Activated gamma-delta T cell treated with anti-CD3 and anti-CD28 coated beads, Interleukin-2, amount 50 U/mL, for 16 hours (primary cell): ENCODE data around the gene LIN54.
"Not testable (repeated sequence)": the region's sequence is repeated elsewhere in the genome, so short reads cannot be mapped to it uniquely, and the experiment has no call there.

Source experiments
- DNase-seq: peaks from one replicate; pipeline ENCODE4 v3.0.0-alpha.2; 2020; ENCODE audit warnings: low read depth

LIN54 gene

GRCh38 chr4:83010522-83011318 is at the start of gene LIN54:
Gene LIN54 (minus strand): TSS chr4:83010823. CDS start chr4:82984844, 25,979 bp downstream.
- peak; percentile 73 for DNase-seq

DNA sequence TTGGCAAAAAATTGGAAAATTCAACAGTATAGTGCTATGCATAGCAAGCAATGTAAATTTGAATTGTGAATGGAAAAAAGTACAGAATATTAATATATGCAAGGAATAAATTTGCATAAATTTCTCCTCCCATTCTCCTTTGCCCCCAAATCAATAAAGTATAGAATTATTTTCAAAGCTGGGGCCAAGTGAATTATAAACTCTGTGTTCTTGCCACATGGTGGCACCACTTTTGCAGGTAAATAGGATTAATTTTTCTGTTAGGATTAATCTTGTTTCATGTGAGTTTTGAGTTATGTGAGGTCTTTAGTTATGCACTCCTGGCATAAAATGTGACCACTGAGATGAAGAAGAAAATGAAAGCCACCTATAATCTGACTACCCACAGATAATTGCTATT is 44.3 kb upstream of the LIN54 start:
- no peak for DNase-seq

DNA sequence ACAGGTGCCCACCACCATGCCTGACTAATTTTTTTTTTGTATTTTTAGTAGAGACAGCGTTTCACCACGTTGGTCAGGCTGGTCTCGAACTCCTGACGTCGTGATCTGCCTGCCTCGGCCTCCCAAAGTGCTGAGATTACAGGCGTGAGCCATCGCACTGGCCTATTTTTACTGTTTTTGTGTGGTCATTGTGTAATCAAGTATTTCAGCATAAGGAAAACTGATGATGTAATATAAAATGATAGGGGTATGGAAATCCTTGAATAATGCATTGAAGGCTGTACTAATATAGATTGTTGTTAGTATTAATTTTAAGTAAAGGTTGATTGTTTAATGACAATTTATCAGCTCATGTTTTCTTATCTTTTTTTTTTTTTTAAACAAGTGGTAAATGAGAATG is 38.2 kb upstream of the LIN54 start:
- not testable (repeated sequence) for DNase-seq

DNA sequence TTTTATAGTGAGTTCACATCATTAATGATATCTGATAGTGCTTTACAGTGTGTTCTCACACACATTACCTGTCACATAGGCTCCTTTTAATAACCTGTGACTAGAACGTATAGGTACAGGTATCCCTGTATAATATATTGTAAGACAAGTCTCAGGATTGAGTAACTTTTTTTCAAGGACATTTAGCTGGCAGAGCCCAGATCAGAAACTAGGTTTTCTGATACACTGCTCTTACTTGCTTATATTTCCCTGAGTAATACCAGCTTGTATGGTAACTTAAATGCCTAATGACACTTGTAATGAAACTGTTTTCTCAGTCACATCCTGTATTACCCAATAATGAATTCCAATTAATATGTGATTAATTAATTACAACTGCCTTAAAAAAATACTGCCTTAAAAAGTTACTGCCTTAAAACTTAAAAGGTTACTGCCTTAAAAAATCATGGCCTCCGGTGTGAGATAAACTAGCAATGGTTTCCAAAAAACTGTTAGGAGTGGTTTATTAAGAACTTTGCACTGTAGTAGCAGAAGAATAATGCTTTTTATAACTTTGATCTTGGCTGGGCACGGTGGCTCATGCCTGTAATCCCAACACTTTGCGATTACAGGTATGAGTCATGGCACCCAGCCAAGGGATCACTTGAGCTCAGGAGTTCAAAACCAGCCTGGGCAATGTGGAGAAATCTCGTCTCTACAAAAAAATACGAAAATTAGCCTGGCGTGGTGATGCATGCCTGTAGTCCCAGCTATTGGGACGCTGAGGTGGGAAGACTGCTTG is 36.3 kb upstream of the LIN54 start:
- DNase-seq, result no peak

- DNase-seq, result no peak
These were observed 33.3 kb upstream of the LIN54 start for GRCh38 chr4:83043801-83044407.

GRCh38 chr4:83043157-83043556 is 32.5 kb upstream of the LIN54 start:
- not testable (repeated sequence) for DNase-seq

DNA sequence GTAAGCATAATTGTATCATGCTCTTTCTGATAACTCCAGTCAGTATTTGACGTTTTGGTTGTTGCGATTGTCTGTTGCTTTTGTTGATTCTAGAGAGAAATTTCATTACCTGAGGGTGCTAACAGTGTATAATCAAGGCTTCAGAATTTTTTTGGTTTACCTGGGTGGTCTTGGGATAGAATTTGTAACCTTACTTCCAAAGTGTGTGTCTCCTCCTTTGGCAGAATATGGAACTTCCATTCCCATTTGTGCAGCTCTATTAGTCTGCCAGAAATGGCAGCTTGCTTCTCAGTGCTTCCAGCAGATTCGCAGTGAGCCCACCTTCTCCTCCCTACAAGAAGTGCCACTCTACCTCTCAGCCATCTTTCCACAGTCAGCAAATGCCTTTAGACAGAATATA is 29.6 kb upstream of the LIN54 start:
- no peak for DNase-seq

GRCh38 chr4:83036991-83037665 is 26.5 kb upstream of the LIN54 start:
- no peak for DNase-seq

GRCh38 chr4:83034630-83035494 is 24.2 kb upstream of the LIN54 start, which contains the start of gene COPS4:
Gene COPS4 (plus strand): TSS chr4:83035183. CDS start chr4:83035225, 42 bp downstream.
- DNase-seq, result peak; percentile 91

DNA sequence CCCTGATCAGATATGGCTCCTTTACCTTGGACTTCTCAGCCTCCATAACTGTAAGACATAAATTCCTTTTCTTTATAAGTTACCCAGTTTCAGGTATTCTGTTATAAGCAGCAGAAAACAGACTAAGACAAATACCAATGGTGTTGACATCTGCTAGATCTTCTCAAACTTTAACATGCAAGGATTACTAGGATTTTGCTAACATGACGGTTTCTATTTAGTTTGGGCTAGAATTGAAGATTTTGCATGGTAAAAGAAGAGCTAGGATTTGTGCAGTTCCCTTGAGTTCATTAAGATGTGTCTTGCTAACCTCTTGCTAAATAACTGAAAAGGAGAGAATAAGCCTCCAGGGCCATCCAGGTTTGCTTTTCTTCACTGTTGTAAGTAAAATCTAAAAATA is 19.1 kb upstream of the LIN54 start:
- no peak for DNase-seq

- no peak for DNase-seq
These were observed 18.4 kb upstream of the LIN54 start for GRCh38 chr4:83028976-83029375.

DNA sequence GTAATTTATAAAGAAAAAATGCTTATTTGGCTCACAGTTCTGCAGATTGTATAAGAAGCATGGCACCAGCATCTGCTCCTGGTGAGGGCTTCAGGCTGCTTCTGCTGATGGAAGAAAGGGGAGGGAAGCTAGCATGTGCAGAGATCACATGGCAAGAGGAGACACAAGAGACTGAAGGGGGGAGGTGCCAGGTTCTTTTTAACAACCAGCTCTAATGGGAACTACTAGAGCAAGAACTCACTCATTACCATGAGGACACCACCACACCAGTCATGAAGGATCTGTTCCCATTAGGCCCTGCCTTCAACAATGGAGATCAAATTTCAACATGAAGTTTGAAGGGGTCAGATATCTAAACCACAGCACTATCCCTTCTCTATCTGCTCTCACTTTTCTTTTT is 14.9 kb upstream of the LIN54 start:
- no peak for DNase-seq

DNA sequence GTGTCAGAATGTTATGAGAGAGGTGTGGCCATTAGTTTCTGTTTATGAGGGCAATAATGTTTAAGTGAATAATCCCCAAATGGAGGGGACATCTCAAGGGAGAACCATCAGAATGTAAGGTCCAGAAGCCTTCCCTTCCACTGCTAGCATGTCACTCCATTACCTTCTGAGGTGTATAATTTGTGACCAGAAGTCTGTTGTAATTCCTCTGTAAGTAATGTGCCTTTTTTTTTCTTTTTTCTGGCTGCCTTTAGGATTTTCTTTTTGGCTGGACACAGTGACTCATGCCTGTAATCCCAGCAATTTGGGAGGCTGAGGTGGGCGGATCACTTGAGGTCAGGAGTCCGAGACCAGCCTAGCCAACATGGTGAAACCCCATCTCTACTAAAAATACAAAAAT is 13.6 kb upstream of the LIN54 start:
- DNase-seq, result no peak

DNA sequence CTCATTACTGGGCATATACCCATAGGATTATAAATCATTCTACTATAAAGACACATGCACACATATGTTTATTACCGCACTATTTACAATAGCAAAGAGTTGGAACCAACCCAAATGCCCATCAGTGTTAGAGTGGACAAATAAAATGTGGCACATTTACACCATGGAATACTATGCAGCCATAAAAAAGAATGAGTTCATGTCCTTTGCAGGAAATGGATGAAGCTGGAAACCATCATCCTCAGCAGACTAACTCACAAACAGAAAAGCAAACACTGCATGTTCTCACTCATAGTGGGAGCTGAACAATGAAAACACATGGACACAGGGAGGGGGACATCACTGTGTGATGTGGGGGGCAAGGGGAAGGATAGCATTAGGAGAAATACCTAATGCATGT is 13.0 kb upstream of the LIN54 start:
- DNase-seq, result not testable (repeated sequence)

GRCh38 chr4:83022724-83023450 is 12.3 kb upstream of the LIN54 start:
- no peak for DNase-seq

- DNase-seq, result no peak
These were observed 9.3 kb upstream of the LIN54 start for GRCh38 chr4:83019794-83020494.

- DNase-seq, result no peak
These were observed 3.3 kb upstream of the LIN54 start for GRCh38 chr4:83013902-83014301.

GRCh38 chr4:83013420-83013867 is 2.8 kb upstream of the LIN54 start:
- DNase-seq, result no peak

DNA sequence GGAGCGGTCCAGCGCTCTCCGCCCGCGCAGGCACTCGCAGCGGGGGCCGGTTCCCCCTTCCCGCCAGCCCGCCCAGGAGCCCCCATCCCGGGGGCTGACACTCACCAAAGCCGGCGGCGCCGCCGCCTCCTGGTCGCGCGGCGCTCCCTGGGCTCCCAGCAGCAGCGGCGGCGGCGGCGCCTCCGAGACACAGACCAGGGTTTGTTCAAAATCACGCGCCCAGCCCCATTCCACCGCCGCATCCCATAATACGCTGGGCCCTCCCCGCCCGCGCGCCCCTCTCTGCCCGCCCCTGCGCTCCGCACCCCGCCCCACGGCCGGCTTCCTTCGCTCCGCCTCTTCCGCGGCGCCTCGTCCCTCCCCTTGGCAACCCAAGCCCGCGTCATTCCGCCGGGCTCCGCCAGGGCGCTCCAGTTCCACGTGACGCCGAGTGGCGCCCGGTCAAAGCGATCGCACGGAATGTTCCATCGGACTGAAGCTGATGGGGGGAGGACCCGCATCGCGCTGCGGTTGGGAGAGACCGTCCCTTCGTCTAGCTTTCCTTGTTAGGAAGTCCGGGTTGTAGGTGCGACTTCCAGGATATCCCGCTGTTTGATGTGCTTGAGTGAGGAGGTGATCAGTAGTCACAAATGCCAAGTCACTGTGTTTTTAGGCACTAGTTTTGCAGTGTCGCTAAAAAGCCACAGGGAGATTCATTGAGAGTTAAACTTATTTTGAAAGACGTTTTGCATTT is 2.2 kb upstream of the LIN54 start:
- DNase-seq, result peak; percentile 95
